ENCODE data around the gene METTL23. TPM values are rescaled to one million over a fixed set of nuclear protein-coding genes. Genes with fewer than 3 reads are reported as not detected.
A peak's percentile ranks its signal among the peaks of the same experiment; 100 is the strongest.

The METTL23 gene, protein sequence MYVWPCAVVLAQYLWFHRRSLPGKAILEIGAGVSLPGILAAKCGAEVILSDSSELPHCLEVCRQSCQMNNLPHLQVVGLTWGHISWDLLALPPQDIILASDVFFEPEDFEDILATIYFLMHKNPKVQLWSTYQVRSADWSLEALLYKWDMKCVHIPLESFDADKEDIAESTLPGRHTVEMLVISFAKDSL
- total RNA-seq (10 to 100 TPM; 22.1 to 33.7 (median 24.0) TPM), polyA plus RNA-seq (10 to 100 TPM; 23.8 to 26.4 TPM)
- long read RNA-seq, donor 1, partial matches to known transcripts, result 1 of 14 reads
- long read RNA-seq, donor 1, other reads (novel, unspliced or antisense), result 3 of 14 reads
- long read RNA-seq, donor 2, transcript METTL23-212 (4 exons, 1,006 nt), result minor isoform, 5 of 35 reads
- long read RNA-seq, donor 2, transcript METTL23-215 (5 exons, 1,171 nt), result major isoform, 6 of 35 reads
- long read RNA-seq, donor 2, partial matches to known transcripts, result 6 of 35 reads
- long read RNA-seq, donor 2, other reads (novel, unspliced or antisense), result 10 of 35 reads
- long read RNA-seq, donor 3, partial matches to known transcripts, result 0 of 10 reads
- long read RNA-seq, donor 3, other reads (novel, unspliced or antisense), result 2 of 10 reads

DNA sequence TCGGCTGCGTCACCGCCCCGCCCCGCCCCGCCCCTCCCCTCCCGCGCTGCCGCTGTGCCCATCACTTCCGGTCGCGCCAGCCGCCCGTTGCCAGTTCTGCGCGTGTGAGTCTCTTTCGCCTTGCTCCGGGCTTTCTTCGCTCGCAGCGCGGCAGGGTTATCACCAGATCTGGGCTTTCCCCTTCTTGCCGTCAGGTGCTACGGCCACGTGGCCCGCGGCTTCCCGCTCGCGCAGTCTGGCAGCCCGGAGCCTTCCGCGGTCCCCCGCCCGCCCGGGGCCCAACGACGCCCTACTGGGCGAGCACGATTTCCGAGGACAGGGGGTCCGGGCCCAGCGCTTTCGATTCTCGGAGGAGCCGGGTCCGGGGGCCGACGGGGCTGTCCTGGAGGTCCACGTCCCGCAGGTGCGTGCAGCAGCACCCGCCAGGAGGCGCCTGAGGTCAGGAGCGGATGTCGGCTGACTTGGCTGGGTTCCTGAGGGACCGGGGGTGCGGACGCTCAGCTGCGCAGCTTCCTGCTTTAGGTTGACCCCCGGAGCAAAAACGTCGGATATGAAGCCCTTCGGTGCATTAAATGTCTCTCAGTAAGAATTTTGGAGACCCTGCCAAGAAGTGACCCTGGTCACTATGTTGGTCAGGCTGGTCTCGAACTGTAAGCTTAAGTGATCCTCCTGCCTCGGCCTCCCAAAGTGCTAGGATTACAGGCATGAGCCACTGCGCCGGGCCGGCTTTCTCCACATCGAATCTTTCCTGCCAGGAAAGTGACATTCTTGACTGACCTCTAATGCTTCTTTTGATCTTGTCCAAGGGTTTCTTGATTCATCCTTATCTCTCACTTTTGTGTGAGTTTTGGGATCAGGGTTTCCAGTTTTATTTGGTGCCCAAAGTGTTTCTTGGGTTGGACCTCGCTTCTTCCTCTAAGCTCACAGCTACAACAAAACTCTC lies at the start of gene METTL23:
METTL23 (plus strand) TSS at position 64 of the 943 bp plus-strand sequence. CDS start 2,872 bp downstream, outside the sequence.
- ATAC-seq, result peak; percentile 27 to 64 (median 61)
- TF ChIP-seq, protein P1, sequence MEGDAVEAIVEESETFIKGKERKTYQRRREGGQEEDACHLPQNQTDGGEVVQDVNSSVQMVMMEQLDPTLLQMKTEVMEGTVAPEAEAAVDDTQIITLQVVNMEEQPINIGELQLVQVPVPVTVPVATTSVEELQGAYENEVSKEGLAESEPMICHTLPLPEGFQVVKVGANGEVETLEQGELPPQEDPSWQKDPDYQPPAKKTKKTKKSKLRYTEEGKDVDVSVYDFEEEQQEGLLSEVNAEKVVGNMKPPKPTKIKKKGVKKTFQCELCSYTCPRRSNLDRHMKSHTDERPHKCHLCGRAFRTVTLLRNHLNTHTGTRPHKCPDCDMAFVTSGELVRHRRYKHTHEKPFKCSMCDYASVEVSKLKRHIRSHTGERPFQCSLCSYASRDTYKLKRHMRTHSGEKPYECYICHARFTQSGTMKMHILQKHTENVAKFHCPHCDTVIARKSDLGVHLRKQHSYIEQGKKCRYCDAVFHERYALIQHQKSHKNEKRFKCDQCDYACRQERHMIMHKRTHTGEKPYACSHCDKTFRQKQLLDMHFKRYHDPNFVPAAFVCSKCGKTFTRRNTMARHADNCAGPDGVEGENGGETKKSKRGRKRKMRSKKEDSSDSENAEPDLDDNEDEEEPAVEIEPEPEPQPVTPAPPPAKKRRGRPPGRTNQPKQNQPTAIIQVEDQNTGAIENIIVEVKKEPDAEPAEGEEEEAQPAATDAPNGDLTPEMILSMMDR (IDR thresholded peaks at IDR 0.05), result peak; percentile 55 to 92 (median 68)
- no peak for TF ChIP-seq POLR2A (IDR thresholded peaks at IDR 0.05)
- peak within 1 kb of the TSS; percentile 96 to 100 (median 98) for H3K27ac ChIP-seq
- peak within 1 kb of the TSS; percentile 71 to 99 (median 88) for H3K4me3 ChIP-seq
- H3K9me3 ChIP-seq, result no peaks in the 10 kb centered on the region
- H3K36me3 ChIP-seq, result peaks cover 0 to 64% (median 52%) of the 10 kb centered on the region in 9 donors
- 2 to 6% (median 3%) methylated on average over 26 to 71 of the region's 71 CpGs for WGBS, 4 donors
- intact Hi-C loops (cut with DNase I), result loop anchor here in 4 of 10 donors (1.0 to 10.0 kb wide), 4 partner anchors 10 to 170 kb away; partner anchors contain the start of gene SRSF2 (in 1 of the 4)
- H3K4me1 ChIP-seq, result peaks cover 6 to 74% (median 46%) of the 10 kb centered on the region in 12 donors
- DNase-seq, result peak; percentile 87 to 93 (median 90)
- H3K27me3 ChIP-seq, result no peaks in the 10 kb centered on the region

DNA sequence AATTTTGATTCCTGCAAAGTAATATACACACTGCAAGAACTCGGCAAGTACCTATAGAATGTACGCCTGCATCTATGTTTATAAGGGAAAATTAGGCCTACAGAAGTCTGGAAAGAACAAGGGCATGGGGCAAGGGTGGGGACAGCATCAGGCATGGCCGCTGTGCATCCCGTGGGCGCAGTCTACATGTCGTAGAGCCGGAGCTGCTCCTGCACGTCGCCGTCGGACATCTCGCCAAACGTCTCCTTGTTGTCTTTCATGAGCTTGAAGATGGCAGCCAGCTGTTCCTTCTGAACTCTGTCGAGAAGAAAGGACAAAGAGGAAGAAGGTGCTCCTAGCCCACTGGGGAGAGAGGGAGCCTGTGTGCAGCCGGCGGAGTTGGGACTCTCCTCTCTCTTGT lies 49.2 kb upstream of the METTL23 start:
- ATAC-seq, result no peak
- no peak overlapping the region for H3K4me3 ChIP-seq
- H3K4me1 ChIP-seq, result peaks cover 4 to 24% (median 21%) of the 10 kb centered on the region in 12 donors
- no peaks in the 10 kb centered on the region for H3K9me3 ChIP-seq
- peak overlapping the region in 1 of 12 donors; percentile 20 for H3K27ac ChIP-seq
- DNase-seq, result no peak
- no peak for TF ChIP-seq POLR2A (IDR thresholded peaks at IDR 0.05)
- TF ChIP-seq, protein P1 (IDR thresholded peaks at IDR 0.05), result no peak
- 81 to 84% (median 82%) methylated on average over 16 of the region's 16 CpGs for WGBS, 4 donors
- intact Hi-C loops (cut with DNase I), result loop anchor here in 1 of 10 donors (5.0 kb wide), 1 partner anchor 35 kb away; the partner anchor contains the start of gene MXRA7
- no peaks in the 10 kb centered on the region for H3K27me3 ChIP-seq
- H3K36me3 ChIP-seq, result peaks cover 0 to 55% (median 32%) of the 10 kb centered on the region in 9 donors

DNA sequence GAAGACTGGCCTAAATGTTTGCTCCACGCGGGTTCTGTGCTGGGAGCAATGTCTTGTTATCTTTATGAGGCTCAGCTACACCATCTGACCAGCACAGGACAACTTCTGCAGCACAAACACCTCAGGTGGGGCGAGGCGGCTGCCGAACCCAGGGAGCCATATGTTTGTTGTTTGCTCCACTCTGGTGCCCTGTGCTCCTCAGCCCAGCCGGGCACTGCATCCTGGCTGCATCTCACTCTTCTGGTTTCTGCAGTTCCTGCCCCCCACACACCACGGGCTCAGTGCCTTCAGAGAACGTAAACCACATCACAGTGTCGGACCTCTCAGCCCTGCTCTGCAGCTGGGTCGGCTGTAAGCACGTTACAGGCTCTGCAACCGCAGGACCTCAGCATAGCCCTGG lies 48.3 kb upstream of the METTL23 start:
- H3K4me3 ChIP-seq, result no peak overlapping the region
- peaks cover 10 to 29% (median 26%) of the 10 kb centered on the region in 12 donors for H3K4me1 ChIP-seq
- ATAC-seq, result no peak
- peaks cover 0 to 64% (median 41%) of the 10 kb centered on the region in 9 donors for H3K36me3 ChIP-seq
- no peaks in the 10 kb centered on the region for H3K27me3 ChIP-seq
- intact Hi-C loops (cut with DNase I), result loop anchor here in 1 of 10 donors (5.0 kb wide), 1 partner anchor 34 kb away; the partner anchor contains the start of gene MXRA7
- 71 to 79% (median 76%) methylated on average over 11 to 12 of the region's 12 CpGs for WGBS, 4 donors
- no peak for DNase-seq
- H3K27ac ChIP-seq, result peak overlapping the region in 1 of 12 donors; percentile 20
- TF ChIP-seq, protein P1 (IDR thresholded peaks at IDR 0.05), result no peak
- TF ChIP-seq POLR2A (IDR thresholded peaks at IDR 0.05), result no peak
- no peaks in the 10 kb centered on the region for H3K9me3 ChIP-seq
